DOHH2 (cell line): ENCODE data around the gene CNDP1.

Experiments used
- H3F3A ChIP-seq: fragments of 200-600 bp; sonication (generic), shearing (Covaris generic); 2 replicates; pipeline ENCODE4 v1.6.0; 2016; ENCODE audit warnings: antibody characterized with exemption, mild to moderate bottlenecking; ENCODE audit not compliant: control insufficient read depth, insufficient read depth
- H3K27ac ChIP-seq: fragments of 200-600 bp; sonication (generic); 2 replicates; pipeline ENCODE4 v1.5.1; 2014; ENCODE audit warnings: low read depth, mild to moderate bottlenecking, low read length, moderate library complexity
- H3K27me3 ChIP-seq: fragments of 200-600 bp; sonication (generic); 2 replicates; pipeline ENCODE4 v1.6.1; 2014; ENCODE audit warnings: mild to moderate bottlenecking, low read length, mixed read lengths; ENCODE audit not compliant: control insufficient read depth
- H3K36me3 ChIP-seq: fragments of 200-600 bp; sonication (generic); 2 replicates; pipeline ENCODE4 v1.6.1; 2014; ENCODE audit warnings: mild to moderate bottlenecking, low read length, moderate library complexity, mixed read lengths; ENCODE audit not compliant: control insufficient read depth
- H3K4me1 ChIP-seq: fragments of 200-600 bp; sonication (generic); 2 replicates; pipeline ENCODE4 v1.6.1; 2014; ENCODE audit warnings: mild to moderate bottlenecking, low read length, mixed read lengths; ENCODE audit not compliant: control insufficient read depth
- H3K4me2 ChIP-seq: fragments of 200-600 bp; sonication (generic); 2 replicates; pipeline ENCODE4 v1.6.0; 2014; ENCODE audit warnings: mild to moderate bottlenecking, low read length, moderate library complexity
- H3K4me3 ChIP-seq: fragments of 200-600 bp; sonication (generic); 2 replicates; pipeline ENCODE4 v1.5.1; 2014; ENCODE audit warnings: mild to moderate bottlenecking, low read length, mixed read lengths
- H3K79me2 ChIP-seq: fragments of 200-600 bp; sonication (generic); 2 replicates; pipeline ENCODE4 v1.6.1; 2014; ENCODE audit warnings: mild to moderate bottlenecking, low read length, mixed read lengths; ENCODE audit not compliant: control insufficient read depth
- H3K9me2 ChIP-seq: fragments of 200-600 bp; sonication (generic); replicated peaks from 2 replicates; pipeline ENCODE4 v1.6.1; 2014; ENCODE audit warnings: mild to moderate bottlenecking, low read length, mixed read lengths; ENCODE audit not compliant: control insufficient read depth
- H3K9me3 ChIP-seq: fragments of 200-600 bp; sonication (generic); 2 replicates; pipeline ENCODE4 v1.6.1; 2014; ENCODE audit warnings: antibody characterized with exemption, low read length, mixed read lengths; ENCODE audit not compliant: control insufficient read depth, insufficient read depth
- H4K20me1 ChIP-seq: fragments of 200-600 bp; sonication (generic); 2 replicates; pipeline ENCODE4 v1.6.0; 2014; ENCODE audit warnings: low read depth, mild to moderate bottlenecking, antibody characterized with exemption, low read length, moderate library complexity; ENCODE audit not compliant: control insufficient read depth, insufficient read depth
- EZH2phosphoT487 ChIP-seq: fragments of 200-600 bp; sonication (generic); IDR thresholded peaks from 2 replicates; pipeline ENCODE4 v1.6.1; 2017; ENCODE audit warnings: borderline replicate concordance, mild to moderate bottlenecking, antibody characterized with exemption, low read length, moderate library complexity, mixed read lengths
- TF ChIP-seq, protein P1 (sequence below): fragments of 200-600 bp; sonication (generic); IDR thresholded peaks from one replicate; pipeline ENCODE4 v1.5.1; 2014; ENCODE audit warnings: antibody characterized with exemption, mild to moderate bottlenecking, low read depth, low read length; ENCODE audit not compliant: poor library complexity, severe bottlenecking

CNDP1 gene

DNA sequence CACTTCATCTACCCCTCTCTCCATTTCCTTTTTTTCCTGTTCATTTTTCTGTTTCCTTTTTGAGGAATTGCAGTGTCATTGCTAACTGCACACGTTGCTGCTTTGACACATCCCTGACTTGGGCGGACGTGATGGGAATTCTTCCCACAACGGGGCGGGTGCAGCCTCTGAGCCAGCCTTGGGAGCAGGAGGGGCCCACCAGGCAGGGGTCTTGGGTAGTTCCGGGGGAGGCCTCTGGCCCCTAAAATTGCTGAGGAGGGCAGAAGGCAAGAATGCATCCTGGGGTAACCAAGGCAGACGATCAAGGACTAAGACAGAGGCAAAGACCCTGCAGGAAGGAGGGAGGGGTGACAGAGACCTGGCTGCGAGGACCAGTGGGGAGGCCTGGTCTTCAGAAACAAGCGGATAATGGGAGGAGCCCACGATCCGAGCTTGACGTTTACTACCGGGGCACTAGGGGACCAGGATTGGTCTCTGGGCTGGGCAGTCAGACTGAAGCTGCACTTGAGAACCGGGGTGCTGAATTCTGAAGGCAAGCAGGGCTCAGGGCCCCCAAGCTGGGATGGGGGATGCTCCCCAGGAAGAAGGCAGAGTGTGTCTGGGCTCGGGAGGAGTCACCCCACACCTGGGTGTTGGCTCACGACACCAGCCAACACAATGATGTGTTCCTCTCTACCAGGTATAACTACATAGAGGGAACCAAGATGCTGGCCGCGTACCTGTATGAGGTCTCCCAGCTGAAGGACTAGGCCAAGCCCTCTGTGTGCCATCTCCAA lies 14.8 kb upstream of the CNDP1 start:
- Histone ChIP-seq H3K36me3 (peaks cover 58% of the 10 kb centered on the region), H3F3A (no peaks in the 10 kb centered on the region), H3K79me2 (no peaks in the 10 kb centered on the region), H3K27me3 (no peaks in the 10 kb centered on the region), H4K20me1 (0 out of 2 replicates have a peak, but pooled peaks cover 3% of the 10 kb centered on the region), H3K4me3 (no peak overlapping the region), H3K9me3 (no peaks in the 10 kb centered on the region), H3K9me2 (no peaks in the 10 kb centered on the region), H3K27ac (no peak overlapping the region), H3K4me1 (no peaks in the 10 kb centered on the region), H3K4me2 (no peak overlapping the region)
- TF ChIP-seq EZH2phosphoT487: no peak
- TF ChIP-seq, protein P1, sequence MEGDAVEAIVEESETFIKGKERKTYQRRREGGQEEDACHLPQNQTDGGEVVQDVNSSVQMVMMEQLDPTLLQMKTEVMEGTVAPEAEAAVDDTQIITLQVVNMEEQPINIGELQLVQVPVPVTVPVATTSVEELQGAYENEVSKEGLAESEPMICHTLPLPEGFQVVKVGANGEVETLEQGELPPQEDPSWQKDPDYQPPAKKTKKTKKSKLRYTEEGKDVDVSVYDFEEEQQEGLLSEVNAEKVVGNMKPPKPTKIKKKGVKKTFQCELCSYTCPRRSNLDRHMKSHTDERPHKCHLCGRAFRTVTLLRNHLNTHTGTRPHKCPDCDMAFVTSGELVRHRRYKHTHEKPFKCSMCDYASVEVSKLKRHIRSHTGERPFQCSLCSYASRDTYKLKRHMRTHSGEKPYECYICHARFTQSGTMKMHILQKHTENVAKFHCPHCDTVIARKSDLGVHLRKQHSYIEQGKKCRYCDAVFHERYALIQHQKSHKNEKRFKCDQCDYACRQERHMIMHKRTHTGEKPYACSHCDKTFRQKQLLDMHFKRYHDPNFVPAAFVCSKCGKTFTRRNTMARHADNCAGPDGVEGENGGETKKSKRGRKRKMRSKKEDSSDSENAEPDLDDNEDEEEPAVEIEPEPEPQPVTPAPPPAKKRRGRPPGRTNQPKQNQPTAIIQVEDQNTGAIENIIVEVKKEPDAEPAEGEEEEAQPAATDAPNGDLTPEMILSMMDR: no peak

DNA sequence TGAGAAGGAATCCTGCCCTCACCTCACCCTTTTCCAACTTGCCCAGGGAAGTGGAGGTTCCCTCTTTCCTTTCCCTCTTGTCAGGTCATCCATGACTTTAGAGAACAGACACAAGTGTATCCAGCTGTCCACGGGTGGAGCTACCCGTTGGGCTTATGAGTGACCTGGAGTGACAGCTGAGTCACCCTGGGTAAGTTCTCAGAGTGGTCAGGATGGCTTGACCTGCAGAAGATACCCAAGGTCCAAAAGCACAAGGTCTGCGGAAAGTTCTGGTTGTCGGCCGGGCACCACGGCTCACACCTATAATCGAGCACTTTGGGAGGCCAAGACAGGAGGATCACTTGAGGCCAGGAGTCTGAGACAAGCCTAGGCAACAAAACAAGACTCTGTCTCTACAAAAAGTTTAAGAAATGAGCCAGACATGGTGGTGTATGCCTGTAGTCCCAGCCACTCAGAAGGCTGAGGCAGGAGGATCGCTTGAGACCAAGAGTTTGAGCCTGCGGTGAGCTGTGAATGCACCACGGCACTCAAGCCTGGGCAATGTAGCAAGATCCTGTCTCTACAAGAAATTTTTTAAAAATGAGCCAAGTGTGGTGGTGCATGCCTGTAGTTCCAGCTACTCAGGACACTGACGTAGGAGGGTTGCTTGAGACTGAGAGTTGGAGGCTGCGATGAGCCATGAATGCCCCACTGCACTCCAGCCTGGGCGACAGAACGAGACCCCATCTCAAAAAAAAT lies 14.0 kb upstream of the CNDP1 start:
- TF ChIP-seq, protein P1: no peak
- TF ChIP-seq EZH2phosphoT487: no peak
- no peak overlapping the region for H3K27ac ChIP-seq
- H3K4me2 ChIP-seq: no peak overlapping the region
- H3K4me1 ChIP-seq: no peaks in the 10 kb centered on the region
- H3F3A ChIP-seq: no peaks in the 10 kb centered on the region
- H3K79me2 ChIP-seq: no peaks in the 10 kb centered on the region
- H3K27me3 ChIP-seq: no peaks in the 10 kb centered on the region
- no peaks in the 10 kb centered on the region for H3K9me2 ChIP-seq
- no peak overlapping the region for H3K4me3 ChIP-seq
- H4K20me1 ChIP-seq: no peaks in the 10 kb centered on the region
- H3K36me3 ChIP-seq: peaks cover 51% of the 10 kb centered on the region
- H3K9me3 ChIP-seq: no peaks in the 10 kb centered on the region

DNA sequence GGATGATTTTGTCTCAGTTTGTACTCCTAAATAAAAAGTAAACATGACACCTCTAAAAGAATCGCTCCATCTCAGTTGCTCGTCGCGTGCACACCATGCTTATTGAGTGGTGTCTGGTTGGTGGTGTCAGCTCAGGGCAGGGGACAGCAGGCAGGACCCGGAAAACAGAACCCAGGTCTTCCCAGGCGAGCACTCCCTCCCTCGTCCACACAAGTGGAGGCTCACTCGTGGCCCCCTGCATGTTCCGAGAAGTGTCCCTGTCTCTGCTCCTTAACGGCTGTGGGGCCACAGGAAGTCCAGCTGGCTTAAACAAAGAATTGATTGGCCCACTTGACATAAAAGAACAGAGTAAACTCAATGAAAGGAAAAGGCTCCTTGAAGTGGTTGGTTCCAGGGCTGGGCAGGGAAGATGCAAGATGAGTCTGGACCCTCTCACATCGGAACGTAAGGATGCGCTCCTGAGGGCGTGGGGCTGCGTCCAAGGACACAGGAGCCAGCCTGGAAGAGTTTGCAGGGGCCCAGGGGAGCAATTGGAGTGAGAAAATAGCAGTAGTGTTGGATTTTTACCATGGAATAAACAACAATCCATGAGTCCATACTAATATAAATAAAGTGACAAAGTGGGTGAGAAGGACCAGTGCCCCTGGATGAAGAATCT lies 13.1 kb upstream of the CNDP1 start:
- Histone ChIP-seq H3K27me3 (no peaks in the 10 kb centered on the region), H3K4me2 (no peak overlapping the region), H3K9me2 (no peaks in the 10 kb centered on the region), H3K9me3 (no peaks in the 10 kb centered on the region), H3F3A (no peaks in the 10 kb centered on the region), H3K27ac (no peak overlapping the region), H3K4me1 (no peaks in the 10 kb centered on the region), H3K36me3 (peaks cover 41% of the 10 kb centered on the region), H3K79me2 (no peaks in the 10 kb centered on the region), H3K4me3 (no peak overlapping the region), H4K20me1 (no peaks in the 10 kb centered on the region)
- TF ChIP-seq, protein P1: no peak
- no peak for TF ChIP-seq EZH2phosphoT487
